CD4-positive, alpha-beta T cell treated with Interleukin-21 for 1 hour (primary cell): ENCODE data around the gene OR6F1.
"Not testable (repeated sequence)": the region's sequence is repeated elsewhere in the genome, so short reads cannot be mapped to it uniquely, and the experiment has no call there.

Experiments
- DNase-seq: peaks from one replicate; pipeline ENCODE4 v3.0.0-alpha.2; 2020

The OR6F1 gene

GRCh38 chr1:247716546-247716945 is at the start of gene OR6F1:
Gene OR6F1, minus strand, starts transcription at chr1:247716646. Its CDS starts 3,891 bp downstream, at chr1:247712755.
- no peak for DNase-seq

DNA sequence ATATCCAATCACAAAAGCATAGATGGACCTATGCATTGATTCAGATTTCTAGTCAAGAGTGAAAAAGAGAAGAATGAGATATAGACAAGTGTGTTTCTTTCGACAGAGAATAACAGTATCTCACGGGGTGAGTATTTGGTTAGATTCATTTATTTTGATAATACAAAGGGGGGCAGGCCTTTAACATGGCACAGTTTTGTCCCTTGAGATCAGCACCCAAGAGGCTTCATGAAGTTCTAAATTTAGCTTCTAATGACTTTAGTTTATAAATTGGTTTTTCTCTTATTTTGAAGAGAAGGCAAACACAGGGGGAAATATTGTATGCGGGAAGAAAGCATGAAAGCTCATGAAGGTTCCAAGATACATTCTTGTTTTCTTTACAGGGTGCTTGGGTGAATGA is 44.0 kb upstream of the OR6F1 start, which contains the start of gene OR1C1:
Gene OR1C1, minus strand, starts transcription at position 101 of the 400 bp plus-strand sequence. CDS start 2,150 bp downstream, outside the sequence.
- no peak for DNase-seq

DNA sequence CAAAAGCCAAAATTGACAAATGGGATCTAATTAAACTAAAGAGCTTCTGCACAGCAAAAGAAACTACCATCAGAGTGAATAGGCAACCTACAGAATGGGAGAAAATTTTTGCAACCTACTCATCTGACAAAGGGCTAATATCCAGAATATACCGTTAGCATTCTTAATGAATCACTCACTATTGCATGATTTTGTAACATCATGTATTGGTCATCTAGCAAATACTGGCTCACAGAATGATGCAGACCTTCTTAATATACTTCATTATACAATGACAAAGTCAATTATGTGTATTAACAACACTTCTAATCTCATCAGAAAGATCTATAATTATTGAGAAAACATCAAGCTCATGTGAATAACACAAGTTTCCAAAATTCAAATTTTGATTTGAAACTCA is 37.9 kb upstream of the OR6F1 start:
- not testable (repeated sequence) for DNase-seq

DNA sequence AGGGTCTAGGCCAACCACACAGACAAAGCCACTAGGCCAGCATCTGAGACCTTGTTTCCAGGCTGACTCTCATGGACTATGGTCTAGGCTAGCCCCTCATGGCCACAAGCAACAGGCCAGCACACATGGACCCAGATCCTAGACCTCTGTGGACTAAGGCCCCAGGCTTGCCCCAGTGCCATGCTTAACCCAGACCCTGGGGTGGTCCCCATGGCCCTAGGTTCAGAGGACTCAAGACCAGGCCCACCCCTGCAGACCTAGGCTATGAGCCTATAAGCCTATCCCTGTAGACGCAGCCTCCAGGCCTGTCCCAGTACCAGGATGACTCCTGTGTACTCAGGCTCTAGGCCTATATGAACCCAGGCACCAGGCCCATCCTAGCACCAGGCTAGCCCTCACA is 33.4 kb upstream of the OR6F1 start:
- DNase-seq: no peak

DNA sequence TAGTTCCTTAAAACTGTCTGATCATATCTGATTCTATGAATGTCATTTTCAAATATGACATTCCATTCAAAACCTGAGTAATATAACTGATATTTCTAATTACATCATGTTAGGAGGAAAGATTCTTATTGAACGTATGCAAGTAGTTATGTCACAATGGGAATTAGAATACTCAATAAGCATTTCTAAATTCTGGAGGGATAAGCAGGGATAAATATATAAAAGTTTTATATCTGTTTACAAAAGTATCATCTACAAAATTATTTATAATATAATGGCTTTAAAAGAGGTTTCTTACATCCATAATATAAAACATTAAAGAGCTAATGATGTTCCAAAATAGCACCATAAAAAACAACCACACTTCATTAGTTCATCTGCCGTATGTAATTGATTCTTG is 31.6 kb upstream of the OR6F1 start, which contains the start of gene OR14A2:
Gene OR14A2, minus strand, starts transcription at position 101 of the 400 bp plus-strand sequence.
- no peak for DNase-seq

DNA sequence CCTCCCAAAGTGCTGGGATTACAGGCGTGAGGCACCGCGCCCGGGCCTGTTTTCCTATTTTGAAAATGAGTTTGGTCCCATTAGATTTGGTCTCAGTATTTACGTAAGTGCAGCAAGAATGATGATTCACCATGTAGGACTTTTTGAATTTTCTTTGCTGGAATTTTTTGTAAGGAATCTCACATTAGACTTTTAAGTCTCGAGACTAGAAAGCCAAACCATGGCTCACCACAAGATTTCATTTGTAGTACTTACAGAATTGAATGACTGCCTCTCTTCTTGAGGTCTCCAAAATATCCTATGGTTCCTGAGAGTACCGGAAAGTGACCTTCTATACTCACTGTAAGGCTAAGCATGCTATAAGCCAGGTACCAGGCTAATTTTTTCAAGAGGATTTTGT is 31.2 kb upstream of the OR6F1 start:
- no peak for DNase-seq

GRCh38 chr1:247746391-247746935 is 30.0 kb upstream of the OR6F1 start:
- no peak for DNase-seq

DNA sequence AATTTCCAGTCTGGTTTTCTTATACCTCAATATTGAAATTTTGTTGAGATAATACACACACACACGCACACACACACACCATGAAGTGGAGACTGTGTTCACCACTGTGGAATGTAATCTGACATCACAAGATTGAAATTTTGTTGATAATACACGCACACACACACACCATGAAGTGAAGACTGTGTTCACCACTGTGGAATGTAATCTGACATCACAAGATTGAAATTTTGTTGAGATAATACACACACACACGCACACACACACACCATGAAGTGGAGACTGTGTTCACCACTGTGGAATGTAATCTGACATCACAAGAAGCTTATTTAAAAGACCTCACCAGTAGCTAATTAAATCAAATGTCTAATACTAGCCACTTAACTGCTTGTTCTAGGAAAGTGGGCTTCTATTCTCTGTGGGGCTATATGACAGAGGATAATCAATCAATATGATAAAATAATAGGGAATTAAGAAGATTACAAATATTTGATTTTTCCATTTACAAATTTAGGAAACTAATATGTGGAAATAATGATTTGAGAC is 25.8 kb upstream of the OR6F1 start:
- not testable (repeated sequence) for DNase-seq

- no peak for DNase-seq
Measured at GRCh38 chr1:247741756-247742155, 25.3 kb upstream of the OR6F1 start.

GRCh38 chr1:247740721-247741120 is 24.3 kb upstream of the OR6F1 start:
- no peak for DNase-seq

GRCh38 chr1:247738315-247738714 is 21.9 kb upstream of the OR6F1 start, which contains the start of gene OR14K1:
Gene OR14K1, plus strand, starts transcription at chr1:247738615. Its CDS starts 0 bp downstream, at chr1:247738615.
- DNase-seq: no peak

DNA sequence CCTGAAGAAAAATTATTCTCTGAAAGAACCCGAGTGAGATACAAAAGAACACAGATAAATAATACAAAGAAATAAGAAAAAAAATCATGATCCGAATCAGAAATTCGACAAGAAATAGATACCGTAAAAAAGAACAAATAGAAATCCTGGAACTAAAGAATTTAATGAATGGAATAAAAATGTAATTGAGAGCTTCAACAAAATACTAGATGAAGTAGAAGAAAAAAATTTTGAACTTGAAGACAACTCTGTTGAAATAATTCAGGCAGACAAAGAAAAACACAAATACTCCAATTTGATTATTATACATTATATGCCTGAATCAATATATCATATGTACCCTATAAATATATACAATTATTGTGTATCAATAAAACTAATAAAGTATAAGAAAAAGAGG is 4.8 kb upstream of the OR6F1 start:
- DNase-seq: no peak

DNA sequence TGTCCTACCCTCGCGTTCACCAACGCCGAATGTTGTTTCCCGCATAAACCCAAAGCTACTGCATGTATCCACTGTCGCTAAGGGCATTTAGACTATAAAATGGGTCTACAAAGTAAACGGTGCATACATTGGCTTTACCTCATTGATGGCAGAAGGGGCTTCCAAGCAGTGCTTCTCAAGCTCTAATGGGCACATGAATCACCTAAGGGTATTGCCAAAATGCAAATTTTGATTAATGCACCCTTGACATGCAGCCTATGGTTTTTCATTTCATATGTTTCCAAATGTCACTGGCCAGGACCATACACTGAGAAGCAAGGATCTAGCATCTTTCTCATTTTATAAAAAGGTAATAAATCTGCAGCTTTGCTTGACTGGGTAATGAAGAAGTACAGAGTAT is 2.7 kb downstream of the OR6F1 start:
- DNase-seq: no peak

DNA sequence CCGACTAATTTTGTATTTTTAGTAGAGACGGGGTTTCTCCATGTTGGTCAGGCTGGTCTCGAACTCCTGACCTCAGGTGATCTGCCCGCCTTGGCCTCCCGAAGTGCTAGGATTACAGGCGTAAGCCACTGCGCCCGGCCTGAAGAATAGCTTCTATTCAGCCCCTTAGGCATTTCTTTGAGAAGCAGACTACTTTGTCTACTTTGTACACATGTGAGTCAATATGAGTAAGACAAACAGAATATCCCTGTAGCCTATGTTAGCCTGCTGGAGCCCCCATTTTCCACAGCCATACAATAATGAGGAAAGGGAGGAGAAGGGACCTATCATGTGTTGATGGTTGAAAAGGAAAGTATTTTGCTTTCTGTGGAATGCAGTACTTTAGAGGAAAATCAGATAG is 5.8 kb downstream of the OR6F1 start:
- DNase-seq: not testable (repeated sequence)

- DNase-seq: no peak
Measured at GRCh38 chr1:247701338-247701737, 15.1 kb downstream of the OR6F1 start.

DNA sequence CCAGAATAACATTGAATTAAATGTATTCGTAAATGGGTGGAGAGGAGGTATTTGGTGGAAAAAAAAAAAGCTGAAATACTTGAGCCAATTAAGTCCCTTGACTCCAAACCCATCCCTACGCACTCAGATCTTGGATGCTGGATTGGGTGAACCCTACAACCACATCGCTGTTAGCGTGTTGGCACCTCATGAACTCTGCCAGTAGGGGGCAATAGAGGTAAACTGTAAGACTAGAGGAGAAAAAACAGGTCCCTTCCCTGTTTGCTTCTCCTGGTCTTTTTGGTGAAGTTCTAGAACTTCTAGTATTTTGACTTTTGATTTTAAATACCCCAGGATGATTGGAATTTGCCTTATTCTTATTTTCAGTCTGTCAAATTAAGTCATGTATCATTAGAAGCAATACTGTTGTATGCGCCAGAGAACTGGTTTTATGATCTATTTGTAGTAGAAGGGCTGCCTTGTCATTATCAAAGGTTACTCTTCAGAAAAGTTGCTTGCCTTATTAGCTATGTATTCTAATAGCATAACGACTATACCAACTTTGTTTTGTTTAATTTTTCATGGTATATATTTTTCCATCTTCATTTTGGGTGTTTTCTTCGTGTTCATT is 35.1 kb downstream of the OR6F1 start:
- DNase-seq: peak; percentile 27

DNA sequence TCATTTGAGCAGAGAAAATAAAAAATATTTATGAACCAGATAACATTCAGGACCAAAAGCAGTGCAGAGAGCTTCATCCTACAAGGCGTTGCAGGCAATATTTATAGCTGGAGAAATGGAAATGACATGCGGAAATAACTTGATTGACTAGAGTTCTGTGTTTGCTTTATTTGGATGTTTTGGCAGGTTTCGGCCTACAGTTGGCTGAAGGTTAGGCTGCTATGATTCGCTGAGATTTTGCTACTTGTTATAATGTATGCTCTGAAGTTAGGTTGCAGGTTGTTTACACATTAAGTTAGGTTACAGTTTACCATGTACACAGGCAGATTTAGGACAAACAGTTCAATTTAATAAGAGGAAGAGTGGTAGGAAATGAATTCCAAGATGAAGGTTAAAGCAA is 36.3 kb downstream of the OR6F1 start:
- DNase-seq: no peak

DNA sequence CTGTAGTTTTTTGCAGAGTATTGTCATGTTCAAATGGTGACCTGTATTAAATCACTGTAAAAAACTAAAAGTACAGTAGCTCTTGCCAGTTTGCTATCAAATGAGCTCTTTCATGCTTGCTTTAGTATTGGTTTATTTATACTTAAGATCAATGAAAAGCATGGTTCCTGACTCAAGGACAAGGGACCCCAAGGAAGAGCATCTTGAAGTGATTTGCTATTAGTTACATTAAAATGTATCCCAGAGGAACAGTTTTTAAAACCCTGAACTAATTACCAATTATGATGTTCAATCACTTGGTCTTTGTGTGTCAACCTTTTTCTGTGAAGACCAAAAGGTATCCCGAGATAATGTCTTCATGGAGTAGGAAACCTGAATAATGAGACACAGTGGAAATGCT is 36.8 kb downstream of the OR6F1 start, which contains the start of gene OR13G1:
Gene OR13G1, minus strand, starts transcription at position 101 of the 400 bp plus-strand sequence. CDS start 6,698 bp downstream, outside the sequence.
- no peak for DNase-seq

DNA sequence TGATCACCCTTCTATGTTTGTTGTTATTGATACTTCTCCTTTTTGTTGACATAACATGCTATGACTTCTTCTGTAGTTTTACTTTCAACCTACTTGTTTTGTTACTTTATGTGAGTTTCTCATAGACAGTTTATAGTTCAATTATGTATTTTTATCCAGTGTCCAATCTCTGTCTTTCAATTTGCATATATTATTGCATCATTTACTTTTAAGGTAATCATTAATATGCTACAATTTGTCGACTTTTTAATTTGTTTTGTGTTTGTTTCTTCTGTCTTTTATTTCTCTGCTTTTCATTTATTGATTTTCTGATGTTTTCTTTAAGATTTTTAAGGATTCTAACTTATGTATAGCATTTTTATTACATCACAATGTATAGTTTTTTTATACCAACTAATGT is 47.2 kb downstream of the OR6F1 start:
- DNase-seq: no peak
